OCI-M2 (cell line): ENCODE results near the gene SPX.

ENCODE experiments used
- DNase-seq: peaks from one replicate; lab custom pipeline; 2025; ENCODE audit not compliant: unreplicated experiment; lab: John Stamatoyannopoulos, UW

Gene SPX

DNA sequence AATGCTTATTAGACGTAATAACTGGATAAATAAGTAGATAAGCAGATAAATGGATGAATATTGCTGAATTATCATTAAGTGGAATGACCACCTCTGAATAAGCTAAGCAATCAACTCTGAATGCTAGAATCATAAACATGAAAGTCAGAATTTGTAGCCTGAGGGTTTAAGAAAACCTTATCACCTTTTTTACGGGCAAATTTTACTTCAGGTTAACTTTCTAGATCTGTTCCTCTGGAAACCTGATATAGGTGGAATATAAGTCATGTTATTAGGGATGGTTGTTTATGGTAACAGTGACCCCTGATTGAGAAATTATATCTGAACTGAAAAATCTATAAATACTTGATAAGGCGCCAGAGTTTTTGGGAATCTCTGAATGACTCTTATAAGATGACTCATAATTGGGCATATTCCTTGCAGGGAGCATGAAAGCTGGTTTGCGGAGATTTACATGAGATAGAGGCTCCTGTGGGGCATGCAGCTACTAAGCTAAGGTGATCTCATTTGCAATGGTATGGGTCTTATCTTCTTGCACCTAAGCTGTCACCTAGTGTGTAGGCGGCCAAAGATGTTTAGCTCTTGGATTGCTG lies 12.1 kb downstream of the SPX start:
- DNase-seq = no peak

- DNase-seq = no peak
Observed at GRCh38 chr12:21539797-21540196, 13.7 kb downstream of the SPX start.

DNA sequence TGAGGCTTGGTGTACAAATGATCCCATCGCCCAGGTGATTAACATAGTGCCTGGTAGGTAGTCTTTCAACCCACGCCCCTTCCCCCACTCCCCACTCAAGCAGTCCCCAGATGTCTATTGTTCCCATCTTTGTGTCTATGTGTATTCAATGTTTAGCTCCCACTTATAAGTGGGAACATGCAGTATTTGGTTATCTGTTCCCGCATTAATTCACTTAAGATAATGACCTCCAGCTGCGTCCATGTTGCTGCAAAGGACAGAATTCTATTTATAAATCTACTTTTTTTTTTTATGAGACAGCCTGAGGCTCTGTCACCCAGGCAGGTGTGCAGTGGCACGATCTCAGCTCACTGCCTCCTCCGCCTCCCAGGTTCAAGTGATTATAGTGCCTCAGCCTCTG lies 15.7 kb downstream of the SPX start:
- no peak for DNase-seq

GRCh38 chr12:21542403-21542802 lies 16.3 kb downstream of the SPX start:
- no peak for DNase-seq

- no peak for DNase-seq
Observed at GRCh38 chr12:21543151-21543550, 17.1 kb downstream of the SPX start.

DNA sequence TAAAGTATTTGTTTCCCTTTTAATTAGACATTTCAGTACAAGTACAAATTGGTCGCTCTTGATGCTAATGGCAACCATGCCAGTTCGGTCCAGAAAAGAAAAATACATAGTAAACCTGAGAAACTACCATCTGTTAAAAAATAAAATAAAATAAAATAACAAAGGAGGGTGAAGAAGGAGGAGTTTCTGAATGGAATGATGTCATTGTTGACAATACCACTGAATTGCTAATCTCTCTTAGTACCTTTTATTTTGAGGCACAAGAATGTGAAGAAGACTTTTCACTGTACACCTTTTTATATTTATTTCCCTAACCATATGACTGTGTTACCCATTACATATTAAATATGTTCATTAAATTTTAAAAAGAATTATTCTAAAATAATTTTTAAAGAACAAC lies 19.5 kb downstream of the SPX start:
- no peak for DNase-seq

DNA sequence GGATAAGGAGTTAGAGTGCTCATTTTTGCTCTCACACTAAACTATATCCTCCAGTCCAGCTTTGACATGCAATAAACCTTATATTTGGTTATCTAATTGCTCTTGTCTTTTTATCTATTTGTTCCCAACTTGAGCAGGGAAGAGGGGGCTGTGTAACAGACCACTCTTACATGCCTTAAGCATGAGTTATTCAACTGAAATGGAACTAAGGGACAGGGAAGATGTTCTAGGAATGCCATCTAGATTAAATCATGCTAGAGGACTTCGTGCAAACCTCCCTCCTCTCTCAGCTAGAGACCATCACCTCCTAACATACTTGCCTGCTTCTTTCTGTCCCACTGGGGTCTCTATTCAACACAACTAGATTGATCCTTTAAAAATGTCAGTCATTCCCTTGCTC lies 20.6 kb downstream of the SPX start:
- DNase-seq = no peak

DNA sequence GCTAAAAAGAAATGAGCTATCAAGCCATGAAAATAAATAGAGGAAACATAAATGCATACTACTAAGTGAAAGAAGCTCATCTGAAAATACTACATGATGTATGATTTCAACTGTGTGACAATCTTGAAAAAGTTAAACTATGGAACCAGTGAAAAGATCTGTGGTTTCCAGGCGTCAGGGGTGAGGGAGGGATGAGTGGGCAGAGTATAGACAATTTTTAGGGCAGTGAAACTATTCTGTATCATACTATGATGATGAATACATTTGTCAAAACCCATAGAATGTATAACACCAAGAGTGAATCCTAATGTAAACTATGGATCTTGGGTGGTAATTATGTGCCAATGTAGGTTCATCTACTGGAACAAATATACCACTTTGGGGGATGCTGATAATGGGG lies 21.3 kb downstream of the SPX start:
- DNase-seq = no peak

GRCh38 chr12:21551841-21552465 lies 25.9 kb downstream of the SPX start:
- no peak for DNase-seq

DNA sequence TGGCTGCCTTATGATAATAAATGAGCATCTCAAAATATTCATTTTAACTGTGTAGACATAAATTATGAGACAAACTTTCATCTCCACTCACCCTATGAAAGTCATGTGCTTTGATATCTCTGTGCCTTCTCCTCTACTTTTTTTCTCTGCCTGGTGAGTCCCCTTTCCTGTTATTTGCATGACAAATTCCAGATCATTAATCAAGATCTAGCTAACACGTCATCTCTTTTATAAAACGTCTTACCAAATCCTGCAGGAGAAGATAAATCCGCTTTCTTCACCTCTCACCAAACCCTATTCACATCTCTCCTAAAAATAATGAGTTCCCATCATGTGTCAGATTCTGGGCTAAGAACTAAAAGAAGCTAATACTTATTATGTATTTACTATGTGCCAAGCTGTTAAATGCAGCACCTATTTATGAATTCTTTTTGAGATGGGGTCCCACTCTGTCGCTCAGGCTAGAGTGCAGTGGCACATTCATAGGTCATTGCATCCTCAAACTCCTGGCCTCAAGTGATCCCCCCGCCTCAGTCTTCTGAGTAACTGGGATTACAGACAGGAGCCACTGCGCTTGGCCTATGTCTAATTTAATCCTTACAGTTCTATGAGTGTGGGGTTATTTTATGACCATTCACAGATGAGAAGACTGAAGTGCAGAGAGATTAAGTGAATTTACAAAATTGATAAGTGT lies 26.7 kb downstream of the SPX start:
- no peak for DNase-seq

DNA sequence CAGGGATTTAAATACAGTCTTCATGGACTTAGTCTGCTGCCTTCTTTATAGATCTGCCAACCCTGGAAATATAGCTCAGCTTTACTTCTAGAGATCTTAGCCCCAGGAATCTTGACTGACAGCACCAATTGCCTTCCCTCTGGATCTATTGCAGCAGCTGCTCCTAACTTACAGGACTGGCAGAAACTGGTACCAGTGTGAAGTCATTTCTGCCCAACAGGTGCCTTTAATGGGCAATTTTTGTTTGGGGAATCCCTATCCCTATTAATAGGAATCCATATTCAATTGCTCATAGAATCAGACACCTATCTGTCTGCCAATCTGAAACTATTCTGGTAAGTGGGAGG lies 27.2 kb downstream of the SPX start:
- no peak for DNase-seq

DNA sequence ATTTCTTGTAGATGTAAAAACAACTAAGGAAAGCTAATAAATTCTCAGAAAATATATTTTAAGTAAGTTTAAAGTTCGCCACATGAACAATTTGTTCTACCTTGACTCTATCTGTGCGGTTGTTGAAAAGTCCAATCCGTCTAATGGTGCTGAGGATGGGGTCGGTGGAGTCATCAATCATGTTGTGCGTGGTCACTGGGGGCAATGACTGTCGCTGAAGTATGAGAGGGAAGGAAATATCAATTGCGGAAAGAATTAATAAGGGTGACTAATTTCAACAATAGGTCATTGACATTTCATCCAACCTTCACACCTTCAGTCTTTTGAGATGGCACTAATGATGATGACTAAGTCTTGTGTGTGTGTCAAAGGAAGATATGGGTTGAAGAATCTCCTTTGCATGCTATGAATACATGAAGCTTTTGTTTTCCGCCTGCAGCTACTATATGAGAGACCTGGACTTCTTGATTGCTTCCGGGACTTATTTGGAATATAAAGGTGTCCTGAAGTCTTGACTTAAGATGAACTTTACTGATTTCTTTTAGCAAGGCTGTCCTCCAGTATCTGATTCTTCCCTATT lies 32.1 kb downstream of the SPX start:
- no peak for DNase-seq

- DNase-seq = no peak
Observed at GRCh38 chr12:21559855-21560569, 33.9 kb downstream of the SPX start.

- DNase-seq = no peak
Observed at GRCh38 chr12:21561158-21561557, 35.1 kb downstream of the SPX start.

- no peak for DNase-seq
Observed at GRCh38 chr12:21562859-21563258, 36.8 kb downstream of the SPX start.

GRCh38 chr12:21566223-21566906 lies 40.3 kb downstream of the SPX start:
- no peak for DNase-seq

DNA sequence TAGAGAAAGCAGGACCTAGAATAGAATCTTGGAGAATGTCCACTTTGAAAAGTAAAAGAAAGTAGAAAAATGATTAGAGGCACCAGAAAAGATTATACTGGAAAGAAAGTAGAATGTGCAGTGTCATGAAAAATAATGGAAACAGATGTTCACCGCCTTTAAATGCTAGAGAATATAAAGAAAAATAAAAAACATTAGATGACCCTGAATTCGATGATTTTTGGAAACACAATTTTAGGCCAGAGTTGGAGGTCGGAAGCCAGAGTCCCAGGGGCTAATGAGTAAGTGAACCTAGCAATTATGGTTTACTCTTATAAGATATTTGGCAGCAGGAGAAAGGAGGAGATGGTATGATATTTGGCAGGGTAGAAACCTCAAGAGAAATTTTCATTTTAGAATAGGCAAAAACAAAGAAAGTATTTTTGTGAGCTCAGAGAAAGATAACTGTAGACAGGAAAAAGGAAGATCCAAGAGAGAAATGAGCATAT lies 40.9 kb downstream of the SPX start:
- no peak for DNase-seq

- no peak for DNase-seq
Observed at GRCh38 chr12:21568115-21568514, 42.0 kb downstream of the SPX start.

DNA sequence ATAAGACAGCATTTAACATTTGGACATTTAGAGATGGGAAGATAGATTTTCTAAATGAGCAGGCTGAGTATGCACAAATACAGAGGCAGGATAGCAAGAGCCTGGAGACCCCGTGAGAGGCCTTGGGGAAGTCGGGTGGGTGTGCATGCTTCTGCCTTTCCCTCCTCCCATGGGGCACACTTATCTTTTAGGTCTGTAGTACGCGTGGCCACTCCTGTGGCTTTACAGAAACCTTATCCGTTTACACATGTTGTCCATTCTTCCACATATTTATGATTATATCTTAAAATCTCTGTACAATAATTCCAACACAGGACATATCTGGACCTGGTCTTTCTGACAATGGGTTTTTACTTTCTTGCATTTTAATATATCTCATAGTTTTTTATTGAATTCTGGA lies 45.0 kb downstream of the SPX start:
- no peak for DNase-seq

GRCh38 chr12:21573733-21574358 lies 47.8 kb downstream of the SPX start:
- no peak for DNase-seq

- no peak for DNase-seq
Observed at GRCh38 chr12:21576431-21576830, 50.3 kb downstream of the SPX start.
